CD4-positive, CD25-positive, alpha-beta regulatory T cell (primary cell): ENCODE results near the gene MCL1. TPM values are rescaled to one million over a fixed set of nuclear protein-coding genes. Genes with fewer than 3 reads are reported as not detected.
A peak's percentile ranks its signal among the peaks of the same experiment; 100 is the strongest.
"Not testable (repeated sequence)": the region's sequence is repeated elsewhere in the genome, so short reads cannot be mapped to it uniquely, and the experiment has no call there.

ENCODE experiments used
- ATAC-seq, 2 donors: fragments of 150-1000 bp; cut with Tn5 transposase; one replicate each; pipeline ENCODE4 v1.10.0; 2021; ENCODE audit warnings: low read depth in 2 of 2, moderate number of reproducible peaks in 2 of 2, moderate library complexity in 1 of 2
- DNase-seq, 3 donors: peaks; one replicate each; pipeline versions ENCODE4 v3.0.0 to v3.0.0-alpha.2; 2012 to 2022; ENCODE audit warnings: mixed read lengths in 1 of 3
- H3K27ac ChIP-seq: one replicate; pipeline ENCODE4 v1.7.0; 2013; ENCODE audit warnings: mild to moderate bottlenecking, low read length; ENCODE audit not compliant: insufficient read depth, poor library complexity, severe bottlenecking
- H3K27me3 ChIP-seq: one replicate; pipeline ENCODE4 v1.7.0; 2013; ENCODE audit warnings: low read length; ENCODE audit not compliant: control insufficient read depth, insufficient read depth
- H3K36me3 ChIP-seq: one replicate; pipeline ENCODE4 v1.7.0; 2013; ENCODE audit warnings: mild to moderate bottlenecking, low read length, moderate library complexity; ENCODE audit not compliant: control insufficient read depth, insufficient read depth
- H3K4me1 ChIP-seq: 2 replicates; pipeline ENCODE4 v1.7.0; 2013; ENCODE audit warnings: mild to moderate bottlenecking, low read length; ENCODE audit not compliant: insufficient read depth, control insufficient read depth, poor library complexity, severe bottlenecking
- H3K4me3 ChIP-seq: one replicate; pipeline ENCODE4 v1.7.0; 2013; ENCODE audit warnings: low read depth, mild to moderate bottlenecking, low read length, moderate library complexity
- H3K9me3 ChIP-seq, 2 experiments: 1 replicate in 1 of 2; 2 replicates in 1 of 2; pipeline ENCODE4 v1.7.0; 2013; ENCODE audit warnings: low read length in 2 of 2, mild to moderate bottlenecking in 1 of 2, moderate library complexity in 1 of 2; ENCODE audit not compliant: control insufficient read depth in 2 of 2
- H3K27ac Mint-ChIP-seq, 3 donors: one replicate each; pipeline ENCODE4 v1.8.0; 2020 to 2022; ENCODE audit warnings: mild to moderate bottlenecking in 3 of 3, mixed read lengths in 3 of 3, moderate library complexity in 2 of 3
- H3K27me3 Mint-ChIP-seq: one replicate; pipeline ENCODE4 v1.8.0; 2022; ENCODE audit warnings: mild to moderate bottlenecking, mixed read lengths
- H3K36me3 Mint-ChIP-seq: one replicate; pipeline ENCODE4 v1.8.0; 2020; ENCODE audit warnings: mixed read lengths
- H3K4me1 Mint-ChIP-seq, 4 donors: one replicate each; pipeline ENCODE4 v1.8.0; 2020 to 2022; ENCODE audit warnings: mixed read lengths in 4 of 4, mild to moderate bottlenecking in 1 of 4
- H3K4me3 Mint-ChIP-seq, 4 donors: one replicate each; pipeline ENCODE4 v1.8.0; 2020 to 2022; ENCODE audit warnings: mild to moderate bottlenecking in 4 of 4, mixed read lengths in 4 of 4, moderate library complexity in 3 of 4
- H3K9me3 Mint-ChIP-seq, 7 donors: one replicate each; pipeline ENCODE4 v1.8.0; 2020 to 2022; ENCODE audit warnings: mixed read lengths in 7 of 7, mild to moderate bottlenecking in 3 of 7, moderate library complexity in 2 of 7
- polyA plus RNA-seq, 4 donors: library from polyadenylated mRNA; unstranded; fragments of 300-500 nt; fragmentation: Illumina TruSeq; gene quantifications; one replicate each; pipeline ENCODE4 v1.2.3, GENCODE V29; 2021
- total RNA-seq: library from RNA; stranded (reverse); gene quantifications from one replicate; pipeline ENCODE4 v1.2.3, GENCODE V29; 2022

The MCL1 gene
- total and polyA plus RNA-seq, 5 donors from 2014 or later: 167 to 764 (median 184) TPM

DNA sequence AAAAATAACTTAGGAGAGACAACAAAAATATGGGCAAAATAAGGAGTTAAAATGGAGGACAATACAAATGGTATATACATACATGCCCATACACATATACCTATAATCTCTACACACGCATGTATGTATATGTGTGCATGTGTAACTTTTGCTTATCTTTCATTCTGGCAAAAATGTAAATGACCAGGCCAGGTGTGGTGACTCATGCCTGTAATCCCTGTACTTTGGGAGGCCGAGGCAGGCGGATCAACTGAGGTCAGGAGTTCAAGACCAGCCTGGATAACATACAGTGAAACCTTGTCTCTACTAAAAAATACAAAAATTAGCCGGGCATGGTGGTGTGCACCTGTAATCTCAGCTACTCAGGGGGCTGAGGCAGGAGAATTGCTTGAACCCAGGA lies 18.9 kb upstream of the MCL1 start:
- Mint-ChIP-seq H3K4me1 (peaks cover 11 to 21% (median 14%) of the 10 kb centered on the region in 4 donors), H3K36me3 (peaks cover 17% of the 10 kb centered on the region)
- H3K27me3 Mint-ChIP-seq, H3K27me3 ChIP-seq, DNase-seq, H3K36me3 ChIP-seq, H3K27ac ChIP-seq, H3K9me3 Mint-ChIP-seq, H3K4me1 ChIP-seq, H3K9me3 ChIP-seq, H3K4me3 Mint-ChIP-seq, H3K27ac Mint-ChIP-seq, H3K4me3 ChIP-seq, ATAC-seq: not testable (repeated sequence)

- Mint-ChIP-seq H3K4me3 (peak overlapping the region in 2 of 4 donors; percentile 22 to 63), H3K27ac (peak overlapping the region in 2 of 3 donors; percentile 48 to 57), H3K36me3 (peaks cover 18% of the 10 kb centered on the region), H3K27me3 (no peaks in the 10 kb centered on the region), H3K9me3 (no peaks in the 10 kb centered on the region), H3K4me1 (peaks cover 10 to 23% (median 13%) of the 10 kb centered on the region in 4 donors)
- no peaks in the 10 kb centered on the region for H3K27me3 ChIP-seq
- peaks cover 7% of the 10 kb centered on the region for H3K36me3 ChIP-seq
- no peak overlapping the region for H3K4me3 ChIP-seq
- no peak overlapping the region for H3K27ac ChIP-seq
- DNase-seq: no peak
- ATAC-seq: no peak
- no peaks in the 10 kb centered on the region for H3K4me1 ChIP-seq
- no peaks in the 10 kb centered on the region for H3K9me3 ChIP-seq
Observed at GRCh38 chr1:150596976-150597375, 17.6 kb upstream of the MCL1 start.

GRCh38 chr1:150596095-150596892 lies 16.9 kb upstream of the MCL1 start:
- Histone ChIP-seq H3K9me3 (no peaks in the 10 kb centered on the region), H3K36me3 (peaks cover 7% of the 10 kb centered on the region), H3K27ac (no peak overlapping the region), H3K27me3 (no peaks in the 10 kb centered on the region), H3K4me1 (no peaks in the 10 kb centered on the region), H3K4me3 (no peak overlapping the region)
- no peaks in the 10 kb centered on the region for H3K9me3 Mint-ChIP-seq
- ATAC-seq (no peak), DNase-seq (no peak)
- H3K27me3 Mint-ChIP-seq: no peaks in the 10 kb centered on the region
- H3K4me1 Mint-ChIP-seq: peaks cover 11 to 23% (median 13%) of the 10 kb centered on the region in 4 donors
- H3K36me3 Mint-ChIP-seq: peaks cover 18% of the 10 kb centered on the region
- H3K4me3 Mint-ChIP-seq: peak overlapping the region; percentile 8 to 63 (median 29)
- H3K27ac Mint-ChIP-seq: peak overlapping the region in 2 of 3 donors; percentile 62 to 70

DNA sequence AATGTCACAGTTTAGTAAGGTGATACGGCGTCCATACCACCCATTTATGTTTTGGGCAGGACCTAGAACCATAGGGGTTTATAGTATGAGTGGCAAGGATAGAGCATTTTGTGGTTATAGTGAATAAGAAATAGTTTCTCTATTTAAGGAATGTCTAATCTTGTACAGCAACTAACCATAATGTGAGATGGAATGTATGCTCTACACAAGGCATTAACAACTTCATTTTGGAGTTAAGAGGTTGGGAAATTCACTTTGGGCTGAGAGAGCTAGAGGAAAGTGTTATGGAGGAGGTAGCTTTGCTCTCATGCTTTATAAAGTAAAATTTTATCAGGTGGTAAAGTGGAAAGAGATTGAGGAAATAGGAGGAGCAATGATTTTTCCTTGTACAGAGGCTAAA lies 3.0 kb upstream of the MCL1 start:
- H3K36me3 Mint-ChIP-seq: peaks cover 17% of the 10 kb centered on the region
- H3K4me1 ChIP-seq: peaks cover 8% of the 10 kb centered on the region
- H3K4me3 ChIP-seq: no peak overlapping the region
- ATAC-seq (no peak), DNase-seq (no peak)
- peak overlapping the region in 2 of 3 donors; percentile 22 to 42 for H3K27ac Mint-ChIP-seq
- peaks cover 15% of the 10 kb centered on the region for H3K36me3 ChIP-seq
- no peaks in the 10 kb centered on the region for H3K27me3 ChIP-seq
- H3K9me3 ChIP-seq: no peaks in the 10 kb centered on the region
- H3K9me3 Mint-ChIP-seq: peaks cover 0 to 2% (median 0%) of the 10 kb centered on the region in 7 donors
- peak overlapping the region in 1 of 4 donors; percentile 74 for H3K4me3 Mint-ChIP-seq
- no peak overlapping the region for H3K27ac ChIP-seq
- H3K4me1 Mint-ChIP-seq: peaks cover 11 to 32% (median 20%) of the 10 kb centered on the region in 4 donors
- H3K27me3 Mint-ChIP-seq: peaks cover 9% of the 10 kb centered on the region

DNA sequence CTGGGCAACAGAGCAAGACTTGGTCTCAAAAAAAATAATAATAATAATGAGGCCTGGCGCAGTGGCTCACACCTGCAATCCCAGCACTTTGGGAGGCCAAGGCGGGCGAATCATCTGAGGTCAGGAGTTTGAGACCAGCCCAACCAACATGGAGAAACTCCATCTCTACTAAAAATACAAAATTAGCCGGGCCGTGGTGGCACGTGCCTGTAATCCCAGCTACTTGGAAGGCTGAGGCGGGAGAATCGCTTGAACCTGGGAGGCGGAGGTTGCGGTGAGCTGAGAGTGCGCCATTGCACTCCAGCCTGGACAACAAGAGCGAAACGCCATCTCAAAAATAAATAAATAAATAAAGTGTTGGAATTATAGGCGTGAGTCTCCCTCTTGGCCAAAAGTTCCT lies 2.6 kb upstream of the MCL1 start:
- peaks cover 19% of the 10 kb centered on the region for H3K36me3 ChIP-seq
- DNase-seq, H3K4me1 ChIP-seq, H3K27me3 ChIP-seq, H3K9me3 ChIP-seq, ATAC-seq, H3K4me3 ChIP-seq, H3K9me3 Mint-ChIP-seq, H3K27me3 Mint-ChIP-seq, H3K27ac ChIP-seq: not testable (repeated sequence)
- H3K36me3 Mint-ChIP-seq: peaks cover 21% of the 10 kb centered on the region
- peaks cover 11 to 32% (median 20%) of the 10 kb centered on the region in 4 donors for H3K4me1 Mint-ChIP-seq
- peak overlapping the region in 1 of 4 donors; percentile 74 for H3K4me3 Mint-ChIP-seq
- H3K27ac Mint-ChIP-seq: peak overlapping the region in 1 of 3 donors; percentile 42

GRCh38 chr1:150581437-150581836 lies 2.0 kb upstream of the MCL1 start:
- Mint-ChIP-seq H3K4me1 (peaks cover 11 to 32% (median 20%) of the 10 kb centered on the region in 4 donors), H3K27ac (peak overlapping the region in 1 of 3 donors; percentile 97), H3K36me3 (peaks cover 26% of the 10 kb centered on the region)
- not testable (repeated sequence) for H3K9me3 Mint-ChIP-seq, H3K27ac ChIP-seq, H3K4me3 ChIP-seq, H3K4me3 Mint-ChIP-seq, DNase-seq, H3K4me1 ChIP-seq, ATAC-seq, H3K9me3 ChIP-seq, H3K27me3 ChIP-seq, H3K27me3 Mint-ChIP-seq
- peaks cover 24% of the 10 kb centered on the region for H3K36me3 ChIP-seq

DNA sequence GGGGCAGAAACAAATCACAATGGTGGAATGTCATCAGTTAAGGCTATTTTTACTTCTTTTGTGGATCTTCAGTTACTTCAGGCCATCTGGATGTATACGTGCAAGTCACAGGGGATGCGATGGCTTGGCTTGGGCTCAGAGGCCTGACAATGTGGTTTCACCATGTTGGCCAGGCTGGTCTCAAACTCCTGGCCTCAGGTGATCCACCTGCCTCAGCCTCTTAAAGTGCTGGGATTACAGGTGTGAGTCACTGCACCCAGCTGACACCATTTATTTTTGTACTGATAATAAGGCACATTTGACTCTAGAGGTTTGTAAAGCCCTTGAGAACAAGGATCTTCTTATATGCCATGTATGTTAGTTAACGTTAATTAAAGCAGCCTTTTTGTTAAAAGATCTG lies 1.6 kb upstream of the MCL1 start:
- peaks cover 31% of the 10 kb centered on the region for H3K36me3 Mint-ChIP-seq
- not testable (repeated sequence) for H3K27ac ChIP-seq

More for the DNA sequence above, 1.6 kb upstream of the MCL1 start:
- not testable (repeated sequence) for H3K9me3 Mint-ChIP-seq, ATAC-seq, H3K4me1 ChIP-seq, H3K27me3 ChIP-seq, H3K27me3 Mint-ChIP-seq, H3K9me3 ChIP-seq, H3K4me3 ChIP-seq, DNase-seq
- H3K4me1 Mint-ChIP-seq: peaks cover 11 to 30% (median 20%) of the 10 kb centered on the region in 4 donors
- H3K27ac Mint-ChIP-seq: peak overlapping the region; percentile 94 to 97 (median 97)
- H3K4me3 Mint-ChIP-seq: peak overlapping the region; percentile 82 to 99 (median 98)
- H3K36me3 ChIP-seq: peaks cover 29% of the 10 kb centered on the region
